Osteocyte (in vitro differentiated cells): ENCODE data around the gene ERAP2. TPM values are rescaled to one million over a fixed set of nuclear protein-coding genes. Genes with fewer than 3 reads are reported as not detected.
A peak's percentile ranks its signal among the peaks of the same experiment; 100 is the strongest.

Experiments used
- DNase-seq: peaks from one replicate; pipeline ENCODE4 v3.0.0; 2021; ENCODE audit warnings: mixed read lengths; ENCODE audit not compliant: unreplicated experiment; ENCODE audit errors: extremely low spot score
- H3K27ac Mint-ChIP-seq: one replicate; pipeline ENCODE4 v1.8.0; 2021; ENCODE audit warnings: mild to moderate bottlenecking, mixed read lengths; ENCODE audit not compliant: unreplicated experiment
- H3K27me3 Mint-ChIP-seq: one replicate; pipeline ENCODE4 v1.8.0; 2021; ENCODE audit warnings: mixed read lengths; ENCODE audit not compliant: unreplicated experiment
- H3K36me3 Mint-ChIP-seq: one replicate; pipeline ENCODE4 v1.8.0; 2021; ENCODE audit warnings: mixed read lengths; ENCODE audit not compliant: unreplicated experiment
- H3K4me1 Mint-ChIP-seq: one replicate; pipeline ENCODE4 v1.8.0; 2021; ENCODE audit warnings: mixed read lengths; ENCODE audit not compliant: unreplicated experiment
- H3K4me3 Mint-ChIP-seq: one replicate; pipeline ENCODE4 v1.8.0; 2021; ENCODE audit warnings: mild to moderate bottlenecking, moderate library complexity, mixed read lengths; ENCODE audit not compliant: unreplicated experiment
- H3K9me3 Mint-ChIP-seq: one replicate; pipeline ENCODE4 v1.8.0; 2021; ENCODE audit warnings: mixed read lengths; ENCODE audit not compliant: unreplicated experiment
- CTCF ChIP-seq: fragments of 200-600 bp; sonication (generic); IDR thresholded peaks from 2 replicates; pipeline ENCODE4 v1.5.0; 2021; ENCODE audit warnings: antibody characterized with exemption, mild to moderate bottlenecking, moderate library complexity
- total RNA-seq: library from RNA; stranded (reverse); gene quantifications from 2 replicates; pipeline ENCODE4 v1.2.1, GENCODE V29; 2021

ERAP2 gene
- total RNA-seq, 1 donor from 2014 or later = 3.5 TPM

GRCh38 chr5:96843140-96843539 lies 33.2 kb upstream of the ERAP2 start:
- Mint-ChIP-seq H3K4me3 (no peak overlapping the region), H3K27ac (no peak overlapping the region), H3K36me3 (no peaks in the 10 kb centered on the region), H3K4me1 (peaks cover 28% of the 10 kb centered on the region), H3K27me3 (no peaks in the 10 kb centered on the region), H3K9me3 (peaks cover under 1% of the 10 kb centered on the region)
- TF ChIP-seq CTCF = no peak
- no peak for DNase-seq

GRCh38 chr5:96844481-96844990 lies 31.8 kb upstream of the ERAP2 start:
- H3K4me3 Mint-ChIP-seq = no peak overlapping the region
- H3K27ac Mint-ChIP-seq = peak overlapping the region; percentile 25
- peaks cover 14% of the 10 kb centered on the region for H3K9me3 Mint-ChIP-seq
- peaks cover 28% of the 10 kb centered on the region for H3K4me1 Mint-ChIP-seq
- no peak for DNase-seq
- peaks cover 5% of the 10 kb centered on the region for H3K36me3 Mint-ChIP-seq
- H3K27me3 Mint-ChIP-seq = no peaks in the 10 kb centered on the region
- TF ChIP-seq CTCF = no peak

GRCh38 chr5:96851312-96852062 lies 24.8 kb upstream of the ERAP2 start:
- Mint-ChIP-seq H3K36me3 (peaks cover 7% of the 10 kb centered on the region), H3K9me3 (peaks cover 20% of the 10 kb centered on the region), H3K4me3 (no peak overlapping the region), H3K27me3 (peaks cover 2% of the 10 kb centered on the region), H3K27ac (no peak overlapping the region), H3K4me1 (peaks cover 16% of the 10 kb centered on the region)
- DNase-seq = no peak
- TF ChIP-seq CTCF = no peak

GRCh38 chr5:96852759-96853158 lies 23.5 kb upstream of the ERAP2 start:
- H3K27ac Mint-ChIP-seq = no peak overlapping the region
- peaks cover 7% of the 10 kb centered on the region for H3K36me3 Mint-ChIP-seq
- H3K4me3 Mint-ChIP-seq = no peak overlapping the region
- peaks cover 10% of the 10 kb centered on the region for H3K4me1 Mint-ChIP-seq
- TF ChIP-seq CTCF = no peak
- peaks cover 20% of the 10 kb centered on the region for H3K9me3 Mint-ChIP-seq
- no peak for DNase-seq
- peaks cover 2% of the 10 kb centered on the region for H3K27me3 Mint-ChIP-seq

- no peak for TF ChIP-seq CTCF
- no peak for DNase-seq
- H3K27ac Mint-ChIP-seq = no peak overlapping the region
- H3K9me3 Mint-ChIP-seq = peaks cover 11% of the 10 kb centered on the region
- H3K36me3 Mint-ChIP-seq = peaks cover 5% of the 10 kb centered on the region
- H3K4me3 Mint-ChIP-seq = no peak overlapping the region
- H3K27me3 Mint-ChIP-seq = peaks cover 2% of the 10 kb centered on the region
- H3K4me1 Mint-ChIP-seq = peaks cover 10% of the 10 kb centered on the region
These were observed 22.2 kb upstream of the ERAP2 start for GRCh38 chr5:96854067-96854466.
